Central memory CD8-positive, alpha-beta T cell (primary cell): ENCODE results near the gene ACOXL.
"Not testable (repeated sequence)": the region's sequence is repeated elsewhere in the genome, so short reads cannot be mapped to it uniquely, and the experiment has no call there.

Source experiments
- ATAC-seq: fragments of 150-1000 bp; cut with Tn5 transposase; replicated peaks from 2 replicates; pipeline ENCODE4 v1.10.0; 2022; ENCODE audit warnings: mild to moderate bottlenecking, moderate FRiP score, moderate number of reproducible peaks; ENCODE audit not compliant: poor library complexity, severe bottlenecking; ENCODE audit errors: extremely low read depth
- DNase-seq, 2 donors: peaks; one replicate each; pipeline ENCODE4 v3.0.0; 2021; ENCODE audit warnings: low spot score in 2 of 2
- H3K27ac Mint-ChIP-seq: one replicate; pipeline ENCODE4 v1.8.0; 2022; ENCODE audit warnings: low read depth, mild to moderate bottlenecking, moderate library complexity, mixed read lengths
- H3K27me3 Mint-ChIP-seq: one replicate; pipeline ENCODE4 v1.8.0; 2022; ENCODE audit warnings: mixed read lengths
- H3K36me3 Mint-ChIP-seq: one replicate; pipeline ENCODE4 v1.8.0; 2022; ENCODE audit warnings: mild to moderate bottlenecking, moderate library complexity, mixed read lengths; ENCODE audit not compliant: insufficient read depth
- H3K4me1 Mint-ChIP-seq: one replicate; pipeline ENCODE4 v1.8.0; 2022; ENCODE audit warnings: mixed read lengths
- H3K4me3 Mint-ChIP-seq: one replicate; pipeline ENCODE4 v1.8.0; 2022; ENCODE audit warnings: mild to moderate bottlenecking, moderate library complexity, mixed read lengths
- H3K9me3 Mint-ChIP-seq: one replicate; pipeline ENCODE4 v1.8.0; 2022; ENCODE audit warnings: mixed read lengths

Gene ACOXL

GRCh38 chr2:110732422-110733413 is at the start of gene ACOXL:
Gene ACOXL, plus strand, starts transcription at chr2:110732573. Its CDS starts 35,817 bp downstream, at chr2:110768390.
- H3K4me1 Mint-ChIP-seq: peaks cover 13% of the 10 kb centered on the region
- peaks cover 83% of the 10 kb centered on the region for H3K27me3 Mint-ChIP-seq
- no peak within 1 kb of the TSS for H3K27ac Mint-ChIP-seq
- peak; percentile 24 for ATAC-seq
- H3K4me3 Mint-ChIP-seq: peak within 1 kb of the TSS; percentile 73
- no peaks in the 10 kb centered on the region for H3K36me3 Mint-ChIP-seq
- no peak for DNase-seq
- no peaks in the 10 kb centered on the region for H3K9me3 Mint-ChIP-seq

- Mint-ChIP-seq H3K27me3 (no peaks in the 10 kb centered on the region), H3K9me3 (no peaks in the 10 kb centered on the region), H3K4me3 (no peak overlapping the region), H3K27ac (no peak overlapping the region), H3K4me1 (peaks cover 11% of the 10 kb centered on the region), H3K36me3 (peaks cover 7% of the 10 kb centered on the region)
- ATAC-seq (no peak), DNase-seq (no peak)
These were observed 49.5 kb upstream of the ACOXL start for GRCh38 chr2:110682872-110683271.

GRCh38 chr2:110687775-110688484 is 44.4 kb upstream of the ACOXL start:
- H3K27me3 Mint-ChIP-seq: peaks cover 40% of the 10 kb centered on the region
- H3K27ac Mint-ChIP-seq, H3K4me3 Mint-ChIP-seq, H3K9me3 Mint-ChIP-seq, ATAC-seq, H3K36me3 Mint-ChIP-seq, H3K4me1 Mint-ChIP-seq, DNase-seq: not testable (repeated sequence)

GRCh38 chr2:110688594-110689091 is 43.7 kb upstream of the ACOXL start:
- H3K27ac Mint-ChIP-seq: no peak overlapping the region
- ATAC-seq: no peak

GRCh38 chr2:110690083-110690965 is 42.0 kb upstream of the ACOXL start:
- H3K27me3 Mint-ChIP-seq: peaks cover 64% of the 10 kb centered on the region
- peaks cover 5% of the 10 kb centered on the region for H3K9me3 Mint-ChIP-seq
- H3K4me3 Mint-ChIP-seq: no peak overlapping the region
- H3K27ac Mint-ChIP-seq: no peak overlapping the region
- H3K36me3 Mint-ChIP-seq: no peaks in the 10 kb centered on the region
- ATAC-seq: no peak
- H3K4me1 Mint-ChIP-seq: no peaks in the 10 kb centered on the region
- no peak for DNase-seq

More at GRCh38 chr2:110688594-110689091, 43.7 kb upstream of the ACOXL start:
- Mint-ChIP-seq H3K4me1 (no peaks in the 10 kb centered on the region), H3K4me3 (no peak overlapping the region), H3K9me3 (peaks cover 5% of the 10 kb centered on the region), H3K27me3 (peaks cover 47% of the 10 kb centered on the region), H3K36me3 (no peaks in the 10 kb centered on the region)
- no peak for DNase-seq

GRCh38 chr2:110691612-110692258 is 40.6 kb upstream of the ACOXL start:
- ATAC-seq (no peak), DNase-seq (no peak)
- H3K36me3 Mint-ChIP-seq: no peaks in the 10 kb centered on the region
- no peak overlapping the region for H3K27ac Mint-ChIP-seq
- H3K27me3 Mint-ChIP-seq: peaks cover 68% of the 10 kb centered on the region
- no peaks in the 10 kb centered on the region for H3K4me1 Mint-ChIP-seq
- peaks cover 5% of the 10 kb centered on the region for H3K9me3 Mint-ChIP-seq
- H3K4me3 Mint-ChIP-seq: no peak overlapping the region

GRCh38 chr2:110695146-110695898 is 37.1 kb upstream of the ACOXL start:
- DNase-seq, ATAC-seq, H3K4me3 Mint-ChIP-seq, H3K9me3 Mint-ChIP-seq, H3K4me1 Mint-ChIP-seq, H3K36me3 Mint-ChIP-seq, H3K27ac Mint-ChIP-seq: not testable (repeated sequence)
- H3K27me3 Mint-ChIP-seq: peaks cover 52% of the 10 kb centered on the region

GRCh38 chr2:110698253-110698652 is 34.1 kb upstream of the ACOXL start:
- H3K27ac Mint-ChIP-seq, H3K4me1 Mint-ChIP-seq, H3K36me3 Mint-ChIP-seq, H3K4me3 Mint-ChIP-seq, ATAC-seq, H3K9me3 Mint-ChIP-seq, DNase-seq: not testable (repeated sequence)
- peaks cover 24% of the 10 kb centered on the region for H3K27me3 Mint-ChIP-seq

GRCh38 chr2:110702514-110703380 is 29.6 kb upstream of the ACOXL start:
- ATAC-seq: no peak
- DNase-seq: no peak
- no peak overlapping the region for H3K4me3 Mint-ChIP-seq
- H3K4me1 Mint-ChIP-seq: no peaks in the 10 kb centered on the region
- H3K9me3 Mint-ChIP-seq: no peaks in the 10 kb centered on the region
- no peaks in the 10 kb centered on the region for H3K36me3 Mint-ChIP-seq
- peaks cover 26% of the 10 kb centered on the region for H3K27me3 Mint-ChIP-seq
- no peak overlapping the region for H3K27ac Mint-ChIP-seq

GRCh38 chr2:110707386-110707965 is 24.9 kb upstream of the ACOXL start:
- Mint-ChIP-seq H3K36me3 (no peaks in the 10 kb centered on the region), H3K4me1 (no peaks in the 10 kb centered on the region), H3K9me3 (no peaks in the 10 kb centered on the region), H3K27ac (no peak overlapping the region), H3K4me3 (no peak overlapping the region), H3K27me3 (peaks cover 68% of the 10 kb centered on the region)
- ATAC-seq (no peak), DNase-seq (no peak)
